ENCODE results near the gene RERE. TPM values are rescaled to one million over a fixed set of nuclear protein-coding genes. Genes with fewer than 3 reads are reported as not detected.

The RERE gene
- total RNA-seq, 1 experiment from 2014 or later: 47.4 TPM

- H3K9me3 ChIP-seq (replicated peaks): no peaks in the 10 kb centered on the region
- no peaks in the 10 kb centered on the region for H3K27me3 ChIP-seq
- no peak for DNase-seq
- H3K27ac ChIP-seq: no peak overlapping the region
- peaks cover 19% of the 10 kb centered on the region for H3K4me1 ChIP-seq
- H3K4me3 ChIP-seq: no peak overlapping the region
- peaks cover 2% of the 10 kb centered on the region; the same call in 1 of the 2 replicates for H3K36me3 ChIP-seq
Observed at GRCh38 chr1:8473121-8473875, 344.1 kb downstream of the RERE start.

- Histone ChIP-seq H3K9me3 (replicated peaks) (no peaks in the 10 kb centered on the region), H3K4me3 (no peak overlapping the region), H3K4me1 (peaks cover 19% of the 10 kb centered on the region), H3K27me3 (no peaks in the 10 kb centered on the region), H3K36me3 (peaks cover 2% of the 10 kb centered on the region; the same call in 1 of the 2 replicates), H3K27ac (no peak overlapping the region)
- peak in 1 of 2 experiments; percentile 23 for DNase-seq
Observed at GRCh38 chr1:8472668-8473067, 344.8 kb downstream of the RERE start.

GRCh38 chr1:8471451-8471850 lies 346.0 kb downstream of the RERE start:
- Histone ChIP-seq H3K9me3 (replicated peaks) (no peaks in the 10 kb centered on the region), H3K4me1 (peaks cover 19% of the 10 kb centered on the region), H3K27me3 (no peaks in the 10 kb centered on the region), H3K27ac (no peak overlapping the region), H3K4me3 (no peak overlapping the region), H3K36me3 (peaks cover 2% of the 10 kb centered on the region; the same call in 1 of the 2 replicates)
- DNase-seq: no peak

- H3K4me1 ChIP-seq: peaks cover 20% of the 10 kb centered on the region
- no peak overlapping the region for H3K4me3 ChIP-seq
- DNase-seq: no peak
- no peak overlapping the region for H3K27ac ChIP-seq
- H3K36me3 ChIP-seq: no peaks in the 10 kb centered on the region
- no peaks in the 10 kb centered on the region for H3K27me3 ChIP-seq
- no peaks in the 10 kb centered on the region for H3K9me3 ChIP-seq (replicated peaks)
Observed at GRCh38 chr1:8468751-8469150, 348.7 kb downstream of the RERE start.

GRCh38 chr1:8467308-8467707 lies 350.1 kb downstream of the RERE start:
- Histone ChIP-seq H3K27ac (no peak overlapping the region), H3K4me3 (no peak overlapping the region), H3K36me3 (no peaks in the 10 kb centered on the region), H3K4me1 (peaks cover 18% of the 10 kb centered on the region), H3K9me3 (replicated peaks) (no peaks in the 10 kb centered on the region), H3K27me3 (no peaks in the 10 kb centered on the region)
- DNase-seq: no peak

GRCh38 chr1:8465692-8466091 lies 351.7 kb downstream of the RERE start:
- Histone ChIP-seq H3K4me3 (no peak overlapping the region), H3K27me3 (no peaks in the 10 kb centered on the region), H3K36me3 (no peaks in the 10 kb centered on the region), H3K4me1 (peaks cover 22% of the 10 kb centered on the region; the same call in 1 of the 2 replicates), H3K27ac (no peak overlapping the region), H3K9me3 (replicated peaks) (no peaks in the 10 kb centered on the region)
- DNase-seq: no peak

- H3K27me3 ChIP-seq: no peaks in the 10 kb centered on the region
- no peaks in the 10 kb centered on the region for H3K36me3 ChIP-seq
- H3K27ac ChIP-seq: no peak overlapping the region
- H3K4me3 ChIP-seq: no peak overlapping the region
- no peak for DNase-seq
- no peaks in the 10 kb centered on the region for H3K9me3 ChIP-seq (replicated peaks)
- peaks cover 29% of the 10 kb centered on the region for H3K4me1 ChIP-seq
Observed at GRCh38 chr1:8465013-8465412, 352.4 kb downstream of the RERE start.

- Histone ChIP-seq H3K4me3 (no peak overlapping the region), H3K36me3 (no peaks in the 10 kb centered on the region), H3K4me1 (peaks cover 35% of the 10 kb centered on the region), H3K9me3 (replicated peaks) (no peaks in the 10 kb centered on the region), H3K27ac (no peak overlapping the region), H3K27me3 (no peaks in the 10 kb centered on the region)
- DNase-seq: no peak
Observed at GRCh38 chr1:8464377-8464776, 353.1 kb downstream of the RERE start.

GRCh38 chr1:8463144-8463927 lies 354.1 kb downstream of the RERE start:
- H3K4me1 ChIP-seq: peaks cover 41% of the 10 kb centered on the region

GRCh38 chr1:8462371-8462892 lies 355.0 kb downstream of the RERE start:
- DNase-seq: peak in 1 of 2 experiments; percentile 13
- H3K27me3 ChIP-seq: no peaks in the 10 kb centered on the region
- peaks cover 47% of the 10 kb centered on the region for H3K4me1 ChIP-seq
- H3K4me3 ChIP-seq: no peak overlapping the region
- H3K27ac ChIP-seq: no peak overlapping the region
- H3K9me3 ChIP-seq (replicated peaks): no peaks in the 10 kb centered on the region
- no peaks in the 10 kb centered on the region for H3K36me3 ChIP-seq

More at GRCh38 chr1:8463144-8463927, 354.1 kb downstream of the RERE start:
- Histone ChIP-seq H3K9me3 (replicated peaks) (no peaks in the 10 kb centered on the region), H3K27me3 (no peaks in the 10 kb centered on the region), H3K4me3 (peak overlapping the region; percentile 34), H3K27ac (peak overlapping the region; percentile 77), H3K36me3 (no peaks in the 10 kb centered on the region)
- peak; percentile 72 to 85 for DNase-seq

GRCh38 chr1:8461351-8462110 lies 355.9 kb downstream of the RERE start:
- Histone ChIP-seq H3K36me3 (no peaks in the 10 kb centered on the region), H3K4me1 (peaks cover 56% of the 10 kb centered on the region), H3K27me3 (no peaks in the 10 kb centered on the region), H3K4me3 (no peak overlapping the region), H3K27ac (no peak overlapping the region), H3K9me3 (replicated peaks) (no peaks in the 10 kb centered on the region)
- no peak for DNase-seq

- no peak overlapping the region for H3K4me3 ChIP-seq
- H3K4me1 ChIP-seq: peaks cover 61% of the 10 kb centered on the region
- DNase-seq: no peak
- no peaks in the 10 kb centered on the region for H3K9me3 ChIP-seq (replicated peaks)
- H3K27ac ChIP-seq: no peak overlapping the region
- no peaks in the 10 kb centered on the region for H3K36me3 ChIP-seq
- H3K27me3 ChIP-seq: no peaks in the 10 kb centered on the region
Observed at GRCh38 chr1:8460784-8461183, 356.7 kb downstream of the RERE start.

GRCh38 chr1:8460132-8460544 lies 357.3 kb downstream of the RERE start:
- Histone ChIP-seq H3K9me3 (replicated peaks) (no peaks in the 10 kb centered on the region), H3K4me1 (peaks cover 65% of the 10 kb centered on the region), H3K27ac (no peak overlapping the region), H3K36me3 (no peaks in the 10 kb centered on the region), H3K27me3 (no peaks in the 10 kb centered on the region), H3K4me3 (no peak overlapping the region)
- DNase-seq: peak in 1 of 2 experiments; percentile 11

GRCh38 chr1:8458607-8459006 lies 358.8 kb downstream of the RERE start:
- H3K4me3 ChIP-seq: no peak overlapping the region
- H3K4me1 ChIP-seq: peaks cover 56% of the 10 kb centered on the region
- no peak overlapping the region for H3K27ac ChIP-seq
- H3K36me3 ChIP-seq: no peaks in the 10 kb centered on the region
- H3K9me3 ChIP-seq (replicated peaks): no peaks in the 10 kb centered on the region
- DNase-seq: no peak
- H3K27me3 ChIP-seq: no peaks in the 10 kb centered on the region

Measured in SJCRH30 (cell line).